ENCODE data around the gene TRERF1. TPM values are rescaled to one million over a fixed set of nuclear protein-coding genes. Genes with fewer than 3 reads are reported as not detected.
A peak's percentile ranks its signal among the peaks of the same experiment; 100 is the strongest.
"Not testable (repeated sequence)": the region's sequence is repeated elsewhere in the genome, so short reads cannot be mapped to it uniquely, and the experiment has no call there.

Gene TRERF1, protein sequence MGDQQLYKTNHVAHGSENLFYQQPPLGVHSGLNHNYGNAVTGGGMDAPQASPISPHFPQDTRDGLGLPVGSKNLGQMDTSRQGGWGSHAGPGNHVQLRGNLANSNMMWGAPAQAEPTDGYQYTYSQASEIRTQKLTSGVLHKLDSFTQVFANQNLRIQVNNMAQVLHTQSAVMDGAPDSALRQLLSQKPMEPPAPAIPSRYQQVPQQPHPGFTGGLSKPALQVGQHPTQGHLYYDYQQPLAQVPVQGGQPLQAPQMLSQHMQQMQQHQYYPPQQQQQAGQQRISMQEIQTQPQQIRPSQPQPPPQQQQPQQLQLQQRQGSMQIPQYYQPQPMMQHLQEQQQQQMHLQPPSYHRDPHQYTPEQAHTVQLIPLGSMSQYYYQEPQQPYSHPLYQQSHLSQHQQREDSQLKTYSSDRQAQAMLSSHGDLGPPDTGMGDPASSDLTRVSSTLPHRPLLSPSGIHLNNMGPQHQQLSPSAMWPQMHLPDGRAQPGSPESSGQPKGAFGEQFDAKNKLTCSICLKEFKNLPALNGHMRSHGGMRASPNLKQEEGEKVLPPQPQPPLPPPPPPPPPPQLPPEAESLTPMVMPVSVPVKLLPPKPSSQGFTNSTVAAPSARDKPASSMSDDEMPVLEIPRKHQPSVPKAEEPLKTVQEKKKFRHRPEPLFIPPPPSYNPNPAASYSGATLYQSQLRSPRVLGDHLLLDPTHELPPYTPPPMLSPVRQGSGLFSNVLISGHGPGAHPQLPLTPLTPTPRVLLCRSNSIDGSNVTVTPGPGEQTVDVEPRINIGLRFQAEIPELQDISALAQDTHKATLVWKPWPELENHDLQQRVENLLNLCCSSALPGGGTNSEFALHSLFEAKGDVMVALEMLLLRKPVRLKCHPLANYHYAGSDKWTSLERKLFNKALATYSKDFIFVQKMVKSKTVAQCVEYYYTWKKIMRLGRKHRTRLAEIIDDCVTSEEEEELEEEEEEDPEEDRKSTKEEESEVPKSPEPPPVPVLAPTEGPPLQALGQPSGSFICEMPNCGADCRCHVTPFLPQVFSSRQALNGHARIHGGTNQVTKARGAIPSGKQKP (N-terminal part only)
- 10 to 100 TPM in 3 of 8 experiments, 1 to 10 TPM in 5; 3.5 to 21.2 (median 5.2) TPM for total RNA-seq

- peak; percentile 27 to 60 (median 52) for ATAC-seq (replicated peaks in 6 of 8)
- peak within 1 kb of the TSS; percentile 93 to 96 for H3K27ac ChIP-seq
- WGBS, 10 experiments = 0% methylated on average over 1 of the region's 36 CpGs; no CpG with 5 or more reads in 9 of the 10 experiments
- H3K4me1 ChIP-seq (replicated peaks in 1 of 2) = peaks cover 15 to 17% of the 10 kb centered on the region in 2 donors
- H3K4me3 ChIP-seq = peak within 1 kb of the TSS; percentile 56 to 89 (median 84)
- in situ Hi-C loops (cut with MboI; ENCODE audit: low pct_unique_long_range_greater_than_20kb in 2 of 9, low sequenced_read_pairs in 9 of 9, unreplicated experiment in 9 of 9) = no loop called here
Observed at GRCh38 chr6:42451333-42452170, at the start of gene TRERF1. Gene TRERF1, minus strand, starts transcription at chr6:42451926. Its CDS starts 182,336 bp downstream, at chr6:42269590.

- ATAC-seq (replicated peaks in 6 of 8) = no peak
- 68 to 100% (median 87%) methylated on average over 1 to 7 of the region's 7 CpGs for WGBS, 10 experiments
- H3K4me3 ChIP-seq = no peak overlapping the region
- no peaks in the 10 kb centered on the region for H3K4me1 ChIP-seq (replicated peaks in 1 of 2)
- no peak overlapping the region for H3K27ac ChIP-seq
- in situ Hi-C loops (cut with MboI; ENCODE audit: low pct_unique_long_range_greater_than_20kb in 2 of 9, low sequenced_read_pairs in 9 of 9, unreplicated experiment in 9 of 9) = no loop called here
Observed at GRCh38 chr6:42498473-42499128, 46.9 kb upstream of the TRERF1 start.

DNA sequence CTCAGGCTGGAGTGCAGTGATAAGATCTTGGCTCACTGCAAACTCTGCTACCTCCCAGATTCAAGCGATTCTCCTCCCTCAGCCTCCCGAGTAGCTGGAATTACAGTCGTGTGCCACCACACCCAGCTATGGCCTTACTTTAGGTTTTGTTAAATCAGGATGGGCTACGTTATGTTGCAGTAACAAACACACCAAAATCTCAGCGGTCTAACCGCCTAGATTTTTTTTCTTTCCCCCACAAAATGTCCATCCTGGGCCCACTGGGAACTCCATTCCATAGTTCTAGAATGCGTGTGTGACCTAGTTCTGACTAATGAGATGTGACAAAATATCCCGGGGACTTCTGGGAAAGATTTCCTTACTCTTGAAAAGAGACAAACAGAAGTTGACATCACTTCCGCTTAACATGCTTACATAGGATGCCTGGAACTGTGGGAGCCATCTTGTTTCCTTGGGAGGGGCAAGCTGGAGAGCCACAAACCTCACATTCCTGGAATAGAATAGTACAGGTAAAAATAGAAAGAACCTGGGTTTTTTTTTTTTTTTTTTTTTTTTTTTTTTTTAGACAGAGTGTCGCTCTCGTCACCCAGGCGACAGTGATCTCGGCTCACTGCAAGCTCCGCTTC, 42.3 kb upstream of the TRERF1 start:
- Histone ChIP-seq H3K4me1 (replicated peaks in 1 of 2) (no peaks in the 10 kb centered on the region), H3K27ac (no peak overlapping the region), H3K4me3 (no peak overlapping the region)
- in situ Hi-C loops (cut with MboI; ENCODE audit: low pct_unique_long_range_greater_than_20kb in 2 of 9, low sequenced_read_pairs in 9 of 9, unreplicated experiment in 9 of 9) = no loop called here
- ATAC-seq (replicated peaks in 6 of 8) = no peak
- WGBS, 10 experiments = 75 to 100% (median 96%) methylated on average over 2 to 10 of the region's 14 CpGs

GRCh38 chr6:42488129-42488528, 36.4 kb upstream of the TRERF1 start:
- WGBS, 10 experiments = 0 to 100% (median 87%) methylated on average over 1 to 2 of the region's 2 CpGs
- Histone ChIP-seq H3K4me1 (replicated peaks in 1 of 2) (no peaks in the 10 kb centered on the region), H3K4me3 (no peak overlapping the region), H3K27ac (no peak overlapping the region)
- in situ Hi-C loops (cut with MboI; ENCODE audit: low pct_unique_long_range_greater_than_20kb in 2 of 9, low sequenced_read_pairs in 9 of 9, unreplicated experiment in 9 of 9) = no loop called here
- ATAC-seq (replicated peaks in 6 of 8) = peak in 3 of 8 experiments; percentile 19 to 72 (median 56)

DNA sequence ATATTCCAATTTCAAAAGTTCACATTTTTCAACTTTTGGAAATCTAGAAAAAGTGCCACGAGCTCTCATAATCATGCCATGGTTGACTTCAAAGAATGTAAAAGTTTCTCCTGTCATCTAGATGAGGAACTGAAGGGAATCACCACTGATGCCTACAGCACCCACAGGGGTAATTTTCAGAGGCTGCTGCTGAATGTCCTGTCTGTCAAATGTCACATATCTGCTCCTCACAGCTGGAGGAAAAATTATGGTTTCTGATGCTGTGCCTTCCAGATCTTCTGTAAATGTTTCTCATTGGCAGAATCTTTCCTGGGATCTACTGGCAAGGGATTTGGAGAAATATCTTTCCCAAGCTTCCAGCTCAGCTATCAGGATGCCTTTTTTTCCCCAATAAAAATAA, 32.5 kb upstream of the TRERF1 start:
- H3K4me3 ChIP-seq = no peak overlapping the region
- 40 to 100% (median 87%) methylated on average over 1 of the region's 1 CpG; no CpG with 5 or more reads in 4 of the 10 experiments for WGBS, 10 experiments
- in situ Hi-C loops (cut with MboI; ENCODE audit: low pct_unique_long_range_greater_than_20kb in 2 of 9, low sequenced_read_pairs in 9 of 9, unreplicated experiment in 9 of 9) = no loop called here
- no peak for ATAC-seq (replicated peaks in 6 of 8)
- H3K4me1 ChIP-seq (replicated peaks in 1 of 2) = peaks cover 12 to 14% of the 10 kb centered on the region in 2 donors
- H3K27ac ChIP-seq = no peak overlapping the region

GRCh38 chr6:42482174-42482573, 30.4 kb upstream of the TRERF1 start:
- H3K4me1 ChIP-seq (replicated peaks in 1 of 2) = peaks cover 12 to 14% of the 10 kb centered on the region in 2 donors
- in situ Hi-C loops (cut with MboI; ENCODE audit: low pct_unique_long_range_greater_than_20kb in 2 of 9, low sequenced_read_pairs in 9 of 9, unreplicated experiment in 9 of 9) = no loop called here
- no peak overlapping the region for H3K27ac ChIP-seq
- H3K4me3 ChIP-seq = no peak overlapping the region
- ATAC-seq (replicated peaks in 6 of 8) = peak in 5 of 8 experiments; percentile 42 to 55 (median 46)
- WGBS, 10 experiments = 0 to 83% (median 24%) methylated on average over 1 of the region's 1 CpG; no CpG with 5 or more reads in 4 of the 10 experiments

DNA sequence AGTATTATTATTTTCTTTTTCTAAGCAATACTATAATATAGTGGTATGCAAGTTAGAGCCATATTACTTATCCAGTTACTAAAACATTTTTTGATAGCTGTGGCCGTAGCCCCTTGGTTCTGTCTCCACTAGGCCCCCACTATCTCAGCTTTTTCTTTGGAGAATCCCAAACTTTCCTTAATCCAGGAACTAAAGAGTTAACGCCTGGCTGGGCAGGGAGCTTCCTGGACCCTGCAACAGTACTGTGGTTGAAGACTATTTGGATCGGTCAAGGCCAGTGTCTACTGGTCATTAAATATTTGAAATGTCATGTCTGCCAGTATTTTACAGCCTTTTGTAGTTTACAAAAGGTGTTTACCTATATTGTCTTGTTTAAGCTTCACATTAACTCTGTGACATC, 20.0 kb upstream of the TRERF1 start:
- 20 to 80% (median 59%) methylated on average over 1 to 3 of the region's 3 CpGs; no CpG with 5 or more reads in 2 of the 10 experiments for WGBS, 10 experiments
- in situ Hi-C loops (cut with MboI; ENCODE audit: low pct_unique_long_range_greater_than_20kb in 2 of 9, low sequenced_read_pairs in 9 of 9, unreplicated experiment in 9 of 9) = no loop called here
- no peak for ATAC-seq (replicated peaks in 6 of 8)

DNA sequence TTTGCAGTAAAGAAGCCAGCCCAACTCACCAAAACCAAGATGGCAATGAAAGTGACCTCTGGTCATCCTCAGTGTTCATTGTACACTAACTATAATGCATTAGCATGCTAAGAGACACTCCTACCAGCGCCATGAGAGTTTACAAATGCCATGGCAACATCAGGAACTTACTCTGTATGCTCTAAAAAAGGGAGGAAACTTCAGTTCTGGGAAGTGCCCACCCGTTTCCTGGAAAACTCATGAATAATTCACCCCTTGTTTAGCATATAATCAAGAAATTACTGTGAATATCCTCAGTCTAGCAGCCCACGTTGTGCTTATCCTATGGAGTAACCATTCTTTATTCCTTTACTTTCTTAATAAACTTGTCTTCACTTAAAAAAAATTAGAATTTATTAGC, 19.4 kb upstream of the TRERF1 start:
- Histone ChIP-seq H3K4me1 (replicated peaks in 1 of 2) (no peaks in the 10 kb centered on the region), H3K4me3 (no peak overlapping the region), H3K27ac (no peak overlapping the region)
- in situ Hi-C loops (cut with MboI; ENCODE audit: low pct_unique_long_range_greater_than_20kb in 2 of 9, low sequenced_read_pairs in 9 of 9, unreplicated experiment in 9 of 9) = no loop called here
- peak; percentile 19 to 99 (median 64) for ATAC-seq (replicated peaks in 6 of 8)
- WGBS, 10 experiments = 0 to 60% (median 29%) methylated on average over 1 to 3 of the region's 3 CpGs; no CpG with 5 or more reads in 1 of the 10 experiments

More for the DNA sequence above, 20.0 kb upstream of the TRERF1 start:
- no peak overlapping the region for H3K4me3 ChIP-seq
- H3K4me1 ChIP-seq (replicated peaks in 1 of 2) = no peaks in the 10 kb centered on the region
- no peak overlapping the region for H3K27ac ChIP-seq

GRCh38 chr6:42468273-42468672, 16.5 kb upstream of the TRERF1 start:
- no peak for ATAC-seq (replicated peaks in 6 of 8)
- in situ Hi-C loops (cut with MboI; ENCODE audit: low pct_unique_long_range_greater_than_20kb in 2 of 9, low sequenced_read_pairs in 9 of 9, unreplicated experiment in 9 of 9) = no loop called here
- WGBS, 10 experiments = 80 to 100% (median 100%) methylated on average over 1 of the region's 1 CpG; no CpG with 5 or more reads in 4 of the 10 experiments
- Histone ChIP-seq H3K27ac (no peak overlapping the region), H3K4me1 (replicated peaks in 1 of 2) (no peaks in the 10 kb centered on the region), H3K4me3 (no peak overlapping the region)

GRCh38 chr6:42467651-42468050, 15.9 kb upstream of the TRERF1 start:
- no peak overlapping the region for H3K27ac ChIP-seq
- no peak overlapping the region for H3K4me3 ChIP-seq
- 0 to 29% (median 10%) methylated on average over 1 of the region's 1 CpG; no CpG with 5 or more reads in 6 of the 10 experiments for WGBS, 10 experiments
- no peaks in the 10 kb centered on the region for H3K4me1 ChIP-seq (replicated peaks in 1 of 2)
- in situ Hi-C loops (cut with MboI; ENCODE audit: low pct_unique_long_range_greater_than_20kb in 2 of 9, low sequenced_read_pairs in 9 of 9, unreplicated experiment in 9 of 9) = no loop called here
- ATAC-seq (replicated peaks in 6 of 8) = no peak

DNA sequence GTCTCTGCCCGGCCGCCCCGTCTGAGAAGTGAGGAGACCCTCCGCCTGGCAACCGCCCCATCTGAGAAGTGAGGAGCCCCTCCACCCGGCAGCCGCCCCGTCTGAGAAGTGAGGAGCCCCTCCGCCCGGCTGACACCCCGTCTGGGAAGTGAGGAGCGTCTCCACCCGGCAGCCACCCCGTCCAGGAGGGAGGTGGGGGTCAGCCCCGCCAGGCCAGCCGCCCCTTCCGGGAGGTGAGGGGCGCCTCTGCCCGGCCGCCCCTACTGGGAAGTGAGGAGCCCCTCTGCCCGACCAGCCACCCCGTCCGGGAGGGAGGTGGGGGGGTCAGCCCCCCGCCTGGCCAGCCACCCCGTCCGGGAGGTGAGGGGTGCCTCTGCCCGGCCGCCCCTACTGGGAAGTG, 14.7 kb upstream of the TRERF1 start:
- H3K27ac ChIP-seq; in situ Hi-C loops (cut with MboI; ENCODE audit: low pct_unique_long_range_greater_than_20kb in 2 of 9, low sequenced_read_pairs in 9 of 9, unreplicated experiment in 9 of 9); ATAC-seq (replicated peaks in 6 of 8); H3K4me1 ChIP-seq (replicated peaks in 1 of 2); H3K4me3 ChIP-seq: not testable (repeated sequence)
- no CpG with 5 or more reads among the region's 28 CpGs for WGBS, 10 experiments
